Chondrocyte (in vitro differentiated cells): Measurements from ENCODE around the gene KRT33B. TPM values are rescaled to one million over a fixed set of nuclear protein-coding genes. Genes with fewer than 3 reads are reported as not detected.
"Not testable (repeated sequence)": the region's sequence is repeated elsewhere in the genome, so short reads cannot be mapped to it uniquely, and the experiment has no call there.

Experiments
- DNase-seq: peaks from one replicate; pipeline ENCODE4 v3.0.0; 2021; ENCODE audit warnings: mixed read lengths, low spot score
- H3K27ac Mint-ChIP-seq: one replicate; pipeline ENCODE4 v1.8.0; 2021; ENCODE audit warnings: mild to moderate bottlenecking, moderate library complexity, mixed read lengths; ENCODE audit not compliant: unreplicated experiment
- H3K27me3 Mint-ChIP-seq: 2 replicates; pipeline ENCODE4 v1.8.0; 2021; ENCODE audit warnings: low read depth, mixed read lengths
- H3K36me3 Mint-ChIP-seq: 2 replicates; pipeline ENCODE4 v1.8.0; 2021; ENCODE audit warnings: low read depth, mixed read lengths
- H3K4me1 Mint-ChIP-seq: 2 replicates; pipeline ENCODE4 v1.8.0; 2021; ENCODE audit warnings: low read depth, mild to moderate bottlenecking, mixed read lengths
- H3K4me3 Mint-ChIP-seq: one replicate; pipeline ENCODE4 v1.8.0; 2021; ENCODE audit warnings: mild to moderate bottlenecking, moderate library complexity, mixed read lengths; ENCODE audit not compliant: unreplicated experiment
- H3K9me3 Mint-ChIP-seq: 2 replicates; pipeline ENCODE4 v1.8.0; 2021; ENCODE audit warnings: low read depth, mixed read lengths
- total RNA-seq: library from RNA; stranded (reverse); gene quantifications from 3 replicates; pipeline ENCODE4 v1.2.1, GENCODE V29; 2021
- TF ChIP-seq, protein P1 (sequence below): fragments of 200-600 bp; sonication (generic); IDR thresholded peaks from 2 replicates; pipeline ENCODE4 v1.5.0; 2021; ENCODE audit warnings: antibody characterized with exemption, mild to moderate bottlenecking, moderate library complexity

KRT33B gene
- total RNA-seq, 1 donor from 2014 or later = not detected

DNA sequence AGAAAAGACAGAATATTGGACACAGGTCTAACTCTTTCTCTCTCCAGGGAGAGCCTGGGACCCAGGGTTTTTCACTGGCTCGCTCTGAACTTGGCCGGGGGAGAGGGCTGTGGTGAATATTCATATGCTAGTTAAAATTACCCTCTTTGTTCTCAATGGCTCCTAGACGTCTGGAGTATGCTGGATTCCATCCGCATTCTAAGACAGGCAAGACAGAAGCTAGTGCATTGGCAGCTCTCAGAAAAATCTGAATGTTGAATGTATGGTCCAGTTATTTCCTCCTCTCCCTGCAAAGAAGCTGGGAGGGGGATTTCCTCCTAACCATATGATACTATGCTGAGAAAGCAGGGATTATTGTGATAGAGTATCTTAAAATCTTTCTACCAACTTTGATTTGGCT is 18.1 kb upstream of the KRT33B start:
- DNase-seq = no peak
- Mint-ChIP-seq H3K9me3 (peaks cover 11% of the 10 kb centered on the region), H3K27ac (no peak overlapping the region), H3K27me3 (no peaks in the 10 kb centered on the region), H3K36me3 (peaks cover 2% of the 10 kb centered on the region), H3K4me1 (no peaks in the 10 kb centered on the region), H3K4me3 (no peak overlapping the region)
- TF ChIP-seq, protein P1, sequence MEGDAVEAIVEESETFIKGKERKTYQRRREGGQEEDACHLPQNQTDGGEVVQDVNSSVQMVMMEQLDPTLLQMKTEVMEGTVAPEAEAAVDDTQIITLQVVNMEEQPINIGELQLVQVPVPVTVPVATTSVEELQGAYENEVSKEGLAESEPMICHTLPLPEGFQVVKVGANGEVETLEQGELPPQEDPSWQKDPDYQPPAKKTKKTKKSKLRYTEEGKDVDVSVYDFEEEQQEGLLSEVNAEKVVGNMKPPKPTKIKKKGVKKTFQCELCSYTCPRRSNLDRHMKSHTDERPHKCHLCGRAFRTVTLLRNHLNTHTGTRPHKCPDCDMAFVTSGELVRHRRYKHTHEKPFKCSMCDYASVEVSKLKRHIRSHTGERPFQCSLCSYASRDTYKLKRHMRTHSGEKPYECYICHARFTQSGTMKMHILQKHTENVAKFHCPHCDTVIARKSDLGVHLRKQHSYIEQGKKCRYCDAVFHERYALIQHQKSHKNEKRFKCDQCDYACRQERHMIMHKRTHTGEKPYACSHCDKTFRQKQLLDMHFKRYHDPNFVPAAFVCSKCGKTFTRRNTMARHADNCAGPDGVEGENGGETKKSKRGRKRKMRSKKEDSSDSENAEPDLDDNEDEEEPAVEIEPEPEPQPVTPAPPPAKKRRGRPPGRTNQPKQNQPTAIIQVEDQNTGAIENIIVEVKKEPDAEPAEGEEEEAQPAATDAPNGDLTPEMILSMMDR = no peak

DNA sequence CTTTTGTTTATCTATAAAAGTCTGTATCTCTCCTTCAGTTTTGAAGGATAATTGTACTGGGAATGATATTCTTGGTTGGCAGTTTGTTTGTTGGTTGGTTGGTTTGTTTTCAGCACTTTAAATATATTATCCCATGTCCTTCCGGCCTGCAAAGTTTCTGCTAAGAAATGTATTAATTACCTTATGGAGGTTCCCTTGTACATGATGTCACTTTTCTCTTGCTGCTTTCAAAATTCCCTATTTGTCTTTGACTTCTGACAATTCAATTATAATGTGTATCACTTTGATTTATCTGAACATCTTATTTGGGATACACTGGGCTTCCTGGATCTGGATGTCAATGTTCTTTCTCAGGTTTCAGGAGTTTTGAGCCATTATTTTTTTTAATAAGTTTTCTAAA is 16.6 kb upstream of the KRT33B start:
- H3K4me1 Mint-ChIP-seq = no peaks in the 10 kb centered on the region
- H3K4me3 Mint-ChIP-seq = no peak overlapping the region
- peaks cover 2% of the 10 kb centered on the region for H3K36me3 Mint-ChIP-seq
- H3K27me3 Mint-ChIP-seq = no peaks in the 10 kb centered on the region
- TF ChIP-seq, protein P1 = no peak
- H3K27ac Mint-ChIP-seq = no peak overlapping the region
- H3K9me3 Mint-ChIP-seq = peaks cover 11% of the 10 kb centered on the region
- DNase-seq = no peak

DNA sequence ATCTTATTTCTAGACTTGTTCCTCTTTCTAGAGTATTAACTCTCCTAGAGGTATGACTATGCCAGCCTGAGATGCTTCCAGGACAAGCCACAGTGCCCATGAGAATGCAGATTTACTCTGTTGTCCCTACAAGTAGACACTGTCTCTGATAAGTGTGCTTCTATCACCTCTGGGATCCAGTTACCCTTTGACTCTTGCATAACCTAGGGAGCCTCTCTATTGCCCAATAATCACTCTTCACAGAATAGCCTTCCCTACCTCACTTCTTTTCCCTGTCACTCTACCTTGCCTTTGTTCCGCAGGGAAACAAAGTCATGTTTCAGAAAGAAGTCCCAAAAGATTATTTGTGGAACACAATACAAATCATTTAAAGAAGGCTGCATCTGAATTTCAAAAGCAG is 14.1 kb upstream of the KRT33B start:
- Mint-ChIP-seq H3K27ac (no peak overlapping the region), H3K4me1 (peaks cover 5% of the 10 kb centered on the region), H3K36me3 (peaks cover 2% of the 10 kb centered on the region), H3K4me3 (no peak overlapping the region), H3K9me3 (peaks cover 11% of the 10 kb centered on the region), H3K27me3 (no peaks in the 10 kb centered on the region)
- TF ChIP-seq, protein P1 = no peak
- DNase-seq = no peak

DNA sequence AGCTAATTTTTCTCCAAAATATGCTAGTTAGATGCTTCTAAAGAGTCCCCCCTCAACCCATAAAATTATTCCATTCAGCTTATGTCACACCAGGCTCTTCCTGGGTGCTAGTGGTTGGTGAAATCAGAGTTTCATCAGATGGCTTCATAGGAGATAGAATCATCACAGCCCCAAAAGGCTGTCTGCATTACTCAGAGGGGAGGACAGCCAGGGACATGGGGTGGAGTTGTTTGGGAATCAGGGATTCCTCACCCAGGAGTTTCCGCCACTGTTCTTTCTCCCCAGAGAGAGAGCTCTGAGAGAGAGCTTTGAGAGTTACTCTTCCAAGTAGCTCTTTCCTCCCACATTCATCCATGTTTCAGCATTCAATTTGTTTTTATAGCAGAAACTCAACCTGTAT is 12.8 kb upstream of the KRT33B start:
- TF ChIP-seq, protein P1 = no peak
- Mint-ChIP-seq H3K27me3 (no peaks in the 10 kb centered on the region), H3K36me3 (peaks cover 2% of the 10 kb centered on the region), H3K4me3 (no peak overlapping the region), H3K9me3 (peaks cover 11% of the 10 kb centered on the region), H3K4me1 (peaks cover 5% of the 10 kb centered on the region), H3K27ac (no peak overlapping the region)
- DNase-seq = no peak

DNA sequence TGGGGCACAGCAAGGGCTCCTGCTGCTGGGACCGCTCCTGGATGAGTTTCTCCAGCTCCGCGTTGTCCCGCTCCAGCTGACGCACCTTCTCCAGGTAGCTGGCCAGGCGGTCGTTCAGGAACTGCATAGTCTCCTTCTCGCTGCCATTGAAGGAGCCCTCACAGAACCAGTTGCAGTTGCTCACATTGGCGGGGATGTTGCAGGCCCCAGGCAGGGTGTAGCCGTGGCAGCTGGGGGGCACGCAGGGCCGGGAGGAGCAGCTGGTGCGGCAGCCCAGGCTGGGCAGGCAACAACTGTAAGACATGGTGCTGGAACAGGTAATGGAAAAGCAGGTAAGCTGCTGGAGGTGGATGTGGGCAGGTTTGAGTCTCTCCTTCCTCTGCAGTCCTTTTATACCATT is 12.3 kb upstream of the KRT33B start, which contains the start of gene KRT34:
TSS of gene KRT34 (minus strand) at position 364 of the 400 bp plus-strand sequence. CDS start at position 304, 60 bp downstream.
- not testable (repeated sequence) for H3K27me3 Mint-ChIP-seq, H3K27ac Mint-ChIP-seq, H3K4me3 Mint-ChIP-seq, H3K36me3 Mint-ChIP-seq, DNase-seq, H3K4me1 Mint-ChIP-seq
- H3K9me3 Mint-ChIP-seq = peaks cover 11% of the 10 kb centered on the region

DNA sequence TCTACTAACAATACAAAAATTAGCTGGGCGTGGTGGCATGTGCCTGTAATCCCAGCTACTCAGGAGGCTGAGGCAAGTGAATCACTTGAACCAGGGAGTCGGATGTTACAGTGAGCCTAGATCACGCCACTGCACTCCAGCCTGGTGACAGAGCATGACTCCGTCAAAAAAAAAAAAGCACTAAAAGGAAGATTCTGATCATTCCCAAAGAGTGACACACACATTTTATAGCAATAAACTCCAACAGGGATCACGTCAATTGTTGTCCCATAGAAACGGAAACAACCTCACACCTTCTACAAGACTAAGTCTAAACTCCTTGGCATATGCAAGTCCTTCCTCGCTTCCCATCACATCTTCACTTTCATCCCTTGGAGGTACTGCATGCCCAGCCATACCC is 10.5 kb upstream of the KRT33B start:
- not testable (repeated sequence) for H3K36me3 Mint-ChIP-seq, H3K4me3 Mint-ChIP-seq, H3K27me3 Mint-ChIP-seq, H3K27ac Mint-ChIP-seq, DNase-seq, H3K9me3 Mint-ChIP-seq, H3K4me1 Mint-ChIP-seq
